ENCODE data around the gene CPED1. TPM values are rescaled to one million over a fixed set of nuclear protein-coding genes. Genes with fewer than 3 reads are reported as not detected.

The CPED1 gene
- total RNA-seq, 1 experiment from 2014 or later: 0.13 TPM

DNA sequence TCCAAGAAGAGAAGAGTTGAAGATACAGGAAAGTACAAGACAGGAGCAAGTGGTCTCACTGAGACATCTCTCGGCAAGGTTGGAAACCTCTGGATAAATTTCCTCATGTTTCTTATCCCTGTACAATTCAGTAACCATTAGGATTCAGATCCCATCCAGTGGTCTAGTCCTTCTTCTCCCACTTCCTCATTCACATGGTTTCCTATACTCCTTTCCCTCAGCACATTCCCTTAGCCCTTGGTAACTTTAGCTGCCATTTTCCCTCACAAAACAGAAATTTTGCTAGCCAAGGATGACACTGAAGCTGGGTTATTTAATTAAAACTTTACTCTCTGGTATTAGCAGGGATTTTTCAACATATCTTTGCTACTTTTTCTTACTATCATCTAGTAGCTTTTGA lies 82.6 kb downstream of the CPED1 start:
- no peak for DNase-seq
- H3K23ac ChIP-seq (ENCODE audit: insufficient read length, low read depth, low read length): no peak overlapping the region
- no peak overlapping the region for H2BK15ac ChIP-seq (ENCODE audit: low read depth, low read length)
- no peak overlapping the region for H3K14ac ChIP-seq (ENCODE audit: insufficient read depth, low read length)
- H3K56ac ChIP-seq (ENCODE audit: insufficient read length, low read depth, low read length): no peak overlapping the region
- no peaks in the 10 kb centered on the region; a peak in 1 of 5 replicates for H3K9me3 Mint-ChIP-seq
- no peaks in the 10 kb centered on the region for H3K9me3 ChIP-seq (ENCODE audit: control insufficient read depth, low read depth, low read length)
- H3K23me2 ChIP-seq (ENCODE audit: insufficient read length, low read depth, low read length, poor library complexity, severe bottlenecking): no peaks in the 10 kb centered on the region
- H2BK12ac ChIP-seq (ENCODE audit: insufficient read length, low read depth, low read length): no peak overlapping the region
- no peak overlapping the region for H3K4ac ChIP-seq (ENCODE audit: low read depth, low read length)
- H4K91ac ChIP-seq (ENCODE audit: insufficient read length, low read depth, low read length): no peak overlapping the region
- H3K4me3 Mint-ChIP-seq: no peak overlapping the region
- H2BK5ac ChIP-seq (ENCODE audit: insufficient read length, low read length): no peak overlapping the region
- TF ChIP-seq, protein P1, sequence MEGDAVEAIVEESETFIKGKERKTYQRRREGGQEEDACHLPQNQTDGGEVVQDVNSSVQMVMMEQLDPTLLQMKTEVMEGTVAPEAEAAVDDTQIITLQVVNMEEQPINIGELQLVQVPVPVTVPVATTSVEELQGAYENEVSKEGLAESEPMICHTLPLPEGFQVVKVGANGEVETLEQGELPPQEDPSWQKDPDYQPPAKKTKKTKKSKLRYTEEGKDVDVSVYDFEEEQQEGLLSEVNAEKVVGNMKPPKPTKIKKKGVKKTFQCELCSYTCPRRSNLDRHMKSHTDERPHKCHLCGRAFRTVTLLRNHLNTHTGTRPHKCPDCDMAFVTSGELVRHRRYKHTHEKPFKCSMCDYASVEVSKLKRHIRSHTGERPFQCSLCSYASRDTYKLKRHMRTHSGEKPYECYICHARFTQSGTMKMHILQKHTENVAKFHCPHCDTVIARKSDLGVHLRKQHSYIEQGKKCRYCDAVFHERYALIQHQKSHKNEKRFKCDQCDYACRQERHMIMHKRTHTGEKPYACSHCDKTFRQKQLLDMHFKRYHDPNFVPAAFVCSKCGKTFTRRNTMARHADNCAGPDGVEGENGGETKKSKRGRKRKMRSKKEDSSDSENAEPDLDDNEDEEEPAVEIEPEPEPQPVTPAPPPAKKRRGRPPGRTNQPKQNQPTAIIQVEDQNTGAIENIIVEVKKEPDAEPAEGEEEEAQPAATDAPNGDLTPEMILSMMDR (conservative IDR thresholded peaks at IDR 0.05): no peak
- H3T11ph ChIP-seq (ENCODE audit: low read length): no peak overlapping the region
- H4K20me1 ChIP-seq (ENCODE audit: control insufficient read depth, insufficient read depth, insufficient read length): no peaks in the 10 kb centered on the region
- H3K27me3 ChIP-seq (ENCODE audit: insufficient read depth, low read length): no peaks in the 10 kb centered on the region
- no peak overlapping the region for H3K27ac ChIP-seq (ENCODE audit: insufficient read length, low read depth, low read length)
- no peaks in the 10 kb centered on the region for H3K4me1 ChIP-seq (ENCODE audit: insufficient read depth, low read length)
- H3K4me2 ChIP-seq (ENCODE audit: insufficient read depth, insufficient read length, low read length): no peak overlapping the region
- H3K18ac ChIP-seq (ENCODE audit: insufficient read length, low read depth, low read length): no peak overlapping the region
- H3K79me1 ChIP-seq (ENCODE audit: insufficient read depth, low read depth, low read length, poor library complexity, severe bottlenecking): no peaks in the 10 kb centered on the region
- H3K36me3 Mint-ChIP-seq (ENCODE audit: insufficient read depth in 1 of 3, low read depth in 3 of 3): no peaks in the 10 kb centered on the region
- H3K79me2 ChIP-seq (ENCODE audit: insufficient read depth, low read length): no peaks in the 10 kb centered on the region
- no peak overlapping the region for H2BK20ac ChIP-seq (ENCODE audit: low read depth, low read length, poor library complexity, severe bottlenecking)
- H3K4me1 Mint-ChIP-seq: peaks cover 3 to 6% of the 10 kb centered on the region in 2 experiments; a peak in 3 of 4 replicates
- WGBS (ENCODE audit: extremely low coverage, insufficient read length, low lambda C conversion rate): no CpG with 5 or more reads among the region's 1 CpG
- H2BK120ac ChIP-seq (ENCODE audit: low read depth, low read length, poor library complexity, severe bottlenecking): no peak overlapping the region
- no peak overlapping the region for H4K8ac ChIP-seq (replicated peaks; ENCODE audit: insufficient read length, low read depth, low read length)
- H3K27me3 Mint-ChIP-seq (ENCODE audit: low read depth): no peaks in the 10 kb centered on the region
- H4K5ac ChIP-seq (ENCODE audit: insufficient read length, low read depth, low read length): no peak overlapping the region
- no peak overlapping the region for H2AK5ac ChIP-seq (ENCODE audit: insufficient read length, low read length)
- H2AFZ ChIP-seq (ENCODE audit: low read length): no peak overlapping the region
- no peak overlapping the region for H3K27ac Mint-ChIP-seq
- H3K9ac ChIP-seq (ENCODE audit: extremely low read depth, insufficient read length, low read length): no peak overlapping the region

Measured in H9 (cell line).